Body of pancreas (tissue), 4 donors: ENCODE data around the gene EEPD1. TPM values are rescaled to one million over a fixed set of nuclear protein-coding genes. Genes with fewer than 3 reads are reported as not detected.

Experiments
- ATAC-seq: fragments of 150-250 bp; one replicate; pipeline ENCODE4 v1.9.1; 2016
- DNase-seq, 4 donors: peaks; one replicate each; pipeline ENCODE4 v3.0.0-alpha.2; 2019
- H3K27ac ChIP-seq, 4 donors: fragments of 200-600 bp; sonication (generic); 1 replicate in 3 of 4; 2 replicates in 1 of 4; pipeline versions ENCODE4 v1.5.1 to v1.6.1; 2016 to 2019; ENCODE audit warnings: mild to moderate bottlenecking in 1 of 4, mixed read lengths in 1 of 4, moderate library complexity in 1 of 4
- H3K27me3 ChIP-seq, 2 donors: fragments of 200-600 bp; sonication (generic); one replicate each; pipeline ENCODE4 v1.6.0; 2016; ENCODE audit warnings: mild to moderate bottlenecking in 1 of 2
- H3K36me3 ChIP-seq, 2 donors: fragments of 200-600 bp; sonication (generic); replicated peaks in 1 of 2; 2 replicates each; pipeline ENCODE4 v1.5.1; 2016; ENCODE audit warnings: low read depth in 2 of 2; ENCODE audit not compliant: insufficient read depth in 1 of 2
- H3K4me1 ChIP-seq: fragments of 200-600 bp; sonication (generic); one replicate; pipeline ENCODE4 v1.6.0; 2016
- H3K4me3 ChIP-seq, 2 donors: fragments of 200-600 bp; sonication (generic); 1 replicate in 1 of 2; 2 replicates in 1 of 2; pipeline ENCODE4 v1.5.1; 2016 to 2019
- H3K9me3 ChIP-seq, 3 donors: fragments of 200-600 bp; sonication (generic); 1 replicate in 2 of 3; 2 replicates in 1 of 3; pipeline ENCODE4 v1.5.1; 2016
- POLR2A ChIP-seq, 3 donors: fragments of 450-650 bp; IDR thresholded peaks; one replicate each; pipeline ENCODE4 v1.6.1; 2016; ENCODE audit warnings: antibody characterized with exemption in 3 of 3, mild to moderate bottlenecking in 2 of 3
- WGBS, 2 donors: methylation state at CpG; one replicate each; pipeline ENCODE4 v1.1.5; 2017; 5-methylcytosine and 5-hydroxymethylcytosine counted together
- intact Hi-C: fragments of 100-400 bp; cut with DNase I; formaldehyde crosslinking; loops from one replicate; pipeline ENCODE4 v1.15.1; 2023
- total RNA-seq, 2 donors: library from RNA; depleted of rRNA; stranded (reverse); fragments of >200 nt; gene quantifications; one replicate each; pipeline ENCODE4 v1.1.0, GENCODE V29; 2016
- TF ChIP-seq, protein P1 (sequence below), 7 experiments: fragments of 450-650 bp in 4 of 7; fragments of 200-600 bp in 3 of 7; sonication (generic) in 3 of 7; IDR thresholded peaks; one replicate each; pipeline ENCODE4 v1.5.1; 2016 to 2019; ENCODE audit warnings: antibody characterized with exemption in 7 of 7

The EEPD1 gene
- total RNA-seq, 2 donors from 2014 or later, result 13.5 to 24.1 TPM

DNA sequence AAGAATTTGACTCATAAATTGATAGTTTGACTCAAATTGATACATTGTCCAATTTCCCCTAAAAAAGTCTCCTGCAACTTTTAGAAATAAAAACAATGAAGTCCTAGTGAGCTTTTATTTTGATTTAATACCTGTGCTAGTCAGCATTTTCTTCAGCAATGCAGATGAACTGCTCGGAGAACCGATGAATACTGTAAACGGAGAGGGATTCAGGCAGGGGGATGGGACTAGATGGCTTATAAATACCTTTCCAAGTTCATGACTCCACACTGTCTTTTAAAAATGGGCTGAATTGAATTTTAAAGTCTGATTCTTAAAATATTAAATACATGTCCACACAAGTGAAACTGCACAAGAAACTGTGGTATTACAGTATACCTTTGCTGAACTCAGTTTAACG, 12.7 kb downstream of the EEPD1 start:
- H3K4me1 ChIP-seq, result peaks cover 9% of the 10 kb centered on the region
- H3K4me3 ChIP-seq, result no peak overlapping the region
- H3K27me3 ChIP-seq, result no peaks in the 10 kb centered on the region
- H3K27ac ChIP-seq, result no peak overlapping the region
- 88 to 96% methylated on average over 4 of the region's 4 CpGs for whole genome bisulfite sequencing, 2 donors
- no peak for ATAC-seq
- peaks cover 0 to 3% of the 10 kb centered on the region in 2 donors for H3K36me3 ChIP-seq
- intact Hi-C loops, result loop anchor here (10.0 kb wide), 1 partner anchor 99 kb away; no protein-coding TSS in a partner anchor
- TF ChIP-seq, protein P1, sequence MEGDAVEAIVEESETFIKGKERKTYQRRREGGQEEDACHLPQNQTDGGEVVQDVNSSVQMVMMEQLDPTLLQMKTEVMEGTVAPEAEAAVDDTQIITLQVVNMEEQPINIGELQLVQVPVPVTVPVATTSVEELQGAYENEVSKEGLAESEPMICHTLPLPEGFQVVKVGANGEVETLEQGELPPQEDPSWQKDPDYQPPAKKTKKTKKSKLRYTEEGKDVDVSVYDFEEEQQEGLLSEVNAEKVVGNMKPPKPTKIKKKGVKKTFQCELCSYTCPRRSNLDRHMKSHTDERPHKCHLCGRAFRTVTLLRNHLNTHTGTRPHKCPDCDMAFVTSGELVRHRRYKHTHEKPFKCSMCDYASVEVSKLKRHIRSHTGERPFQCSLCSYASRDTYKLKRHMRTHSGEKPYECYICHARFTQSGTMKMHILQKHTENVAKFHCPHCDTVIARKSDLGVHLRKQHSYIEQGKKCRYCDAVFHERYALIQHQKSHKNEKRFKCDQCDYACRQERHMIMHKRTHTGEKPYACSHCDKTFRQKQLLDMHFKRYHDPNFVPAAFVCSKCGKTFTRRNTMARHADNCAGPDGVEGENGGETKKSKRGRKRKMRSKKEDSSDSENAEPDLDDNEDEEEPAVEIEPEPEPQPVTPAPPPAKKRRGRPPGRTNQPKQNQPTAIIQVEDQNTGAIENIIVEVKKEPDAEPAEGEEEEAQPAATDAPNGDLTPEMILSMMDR (IDR thresholded peaks at IDR 0.05), result no peak
- TF ChIP-seq POLR2A (IDR thresholded peaks at IDR 0.05), result no peak
- no peak for DNase-seq
- H3K9me3 ChIP-seq, result no peaks in the 10 kb centered on the region

DNA sequence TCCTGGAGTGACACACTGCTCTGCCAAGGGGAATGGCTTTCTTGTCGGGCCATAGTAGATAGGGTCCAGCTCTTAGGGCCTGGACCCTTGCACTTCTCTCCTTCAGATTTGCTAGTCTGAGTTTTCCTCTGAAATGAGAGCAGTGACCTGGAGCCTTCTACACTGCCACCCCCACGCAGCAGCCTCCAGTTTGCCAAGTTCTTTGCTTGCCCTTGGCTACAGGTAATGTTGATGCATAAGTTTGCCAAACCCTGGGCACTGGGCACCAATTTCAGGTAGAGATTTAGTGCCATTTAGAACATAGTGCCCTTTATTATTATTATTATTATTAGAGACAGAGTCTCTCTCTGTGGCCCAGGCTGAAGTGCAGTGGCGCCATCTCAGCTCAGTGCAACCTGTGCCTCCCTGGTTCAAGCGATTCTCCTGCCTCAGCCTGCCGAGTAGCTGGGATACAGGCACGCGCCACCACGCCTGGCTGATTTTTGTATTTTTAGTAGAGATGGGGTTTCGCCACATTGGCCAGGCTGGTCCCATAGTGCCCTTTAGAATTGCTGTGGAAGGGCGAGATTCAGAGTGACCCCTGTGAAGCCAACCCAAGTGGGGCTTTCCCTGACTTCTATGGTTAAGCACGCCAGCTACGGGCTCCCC, 14.5 kb downstream of the EEPD1 start:
- no peak overlapping the region for H3K4me3 ChIP-seq
- H3K9me3 ChIP-seq, result no peaks in the 10 kb centered on the region
- H3K36me3 ChIP-seq, result peaks cover 0 to 3% of the 10 kb centered on the region in 2 donors
- no peaks in the 10 kb centered on the region for H3K27me3 ChIP-seq
- TF ChIP-seq POLR2A (IDR thresholded peaks at IDR 0.05), result no peak
- TF ChIP-seq, protein P1 (IDR thresholded peaks at IDR 0.05), result no peak
- 82 to 92% methylated on average over 12 of the region's 12 CpGs for WGBS, 2 donors
- H3K4me1 ChIP-seq, result no peaks in the 10 kb centered on the region
- ATAC-seq (no peak), DNase-seq (no peak)
- intact Hi-C loops, result loop anchor here (10.0 kb wide), 1 partner anchor 97 kb away; no protein-coding TSS in a partner anchor
- H3K27ac ChIP-seq, result no peak overlapping the region

GRCh38 chr7:36171503-36171902, 18.4 kb downstream of the EEPD1 start:
- WGBS, 2 donors, result 41 to 42% methylated on average over 2 of the region's 2 CpGs
- DNase-seq (no peak), ATAC-seq (no peak)
- no peaks in the 10 kb centered on the region for H3K4me1 ChIP-seq
- H3K36me3 ChIP-seq, result no peaks in the 10 kb centered on the region
- no peak overlapping the region for H3K4me3 ChIP-seq
- no peak for TF ChIP-seq POLR2A (IDR thresholded peaks at IDR 0.05)
- TF ChIP-seq, protein P1 (IDR thresholded peaks at IDR 0.05), result no peak
- no peak overlapping the region for H3K27ac ChIP-seq
- H3K9me3 ChIP-seq, result no peaks in the 10 kb centered on the region
- H3K27me3 ChIP-seq, result no peaks in the 10 kb centered on the region
- intact Hi-C loops, result no loop called here

- no peak overlapping the region for H3K27ac ChIP-seq
- TF ChIP-seq, protein P1 (IDR thresholded peaks at IDR 0.05), result no peak
- TF ChIP-seq POLR2A (IDR thresholded peaks at IDR 0.05), result no peak
- no peaks in the 10 kb centered on the region for H3K4me1 ChIP-seq
- intact Hi-C loops, result no loop called here
- H3K27me3 ChIP-seq, result no peaks in the 10 kb centered on the region
- no peak overlapping the region for H3K4me3 ChIP-seq
- H3K9me3 ChIP-seq, result no peaks in the 10 kb centered on the region
- H3K36me3 ChIP-seq, result no peaks in the 10 kb centered on the region
- 78 to 79% methylated on average over 2 to 8 of the region's 8 CpGs for WGBS, 2 donors
- ATAC-seq, result no peak
- DNase-seq, result peak in 1 of 4 donors; percentile 58
Measured at GRCh38 chr7:36175886-36176285, 22.8 kb downstream of the EEPD1 start.

- WGBS, 2 donors, result 69 to 71% methylated on average over 4 of the region's 4 CpGs
- DNase-seq (no peak), ATAC-seq (no peak)
- Histone ChIP-seq H3K36me3 (no peaks in the 10 kb centered on the region), H3K4me3 (no peak overlapping the region), H3K27me3 (no peaks in the 10 kb centered on the region), H3K27ac (no peak overlapping the region), H3K4me1 (no peaks in the 10 kb centered on the region), H3K9me3 (no peaks in the 10 kb centered on the region)
- intact Hi-C loops, result no loop called here
- TF ChIP-seq, protein P1 (IDR thresholded peaks at IDR 0.05), result no peak
- no peak for TF ChIP-seq POLR2A (IDR thresholded peaks at IDR 0.05)
Measured at GRCh38 chr7:36176697-36177096, 23.6 kb downstream of the EEPD1 start.
